ENCODE measurements around the gene CHDH.

DNA sequence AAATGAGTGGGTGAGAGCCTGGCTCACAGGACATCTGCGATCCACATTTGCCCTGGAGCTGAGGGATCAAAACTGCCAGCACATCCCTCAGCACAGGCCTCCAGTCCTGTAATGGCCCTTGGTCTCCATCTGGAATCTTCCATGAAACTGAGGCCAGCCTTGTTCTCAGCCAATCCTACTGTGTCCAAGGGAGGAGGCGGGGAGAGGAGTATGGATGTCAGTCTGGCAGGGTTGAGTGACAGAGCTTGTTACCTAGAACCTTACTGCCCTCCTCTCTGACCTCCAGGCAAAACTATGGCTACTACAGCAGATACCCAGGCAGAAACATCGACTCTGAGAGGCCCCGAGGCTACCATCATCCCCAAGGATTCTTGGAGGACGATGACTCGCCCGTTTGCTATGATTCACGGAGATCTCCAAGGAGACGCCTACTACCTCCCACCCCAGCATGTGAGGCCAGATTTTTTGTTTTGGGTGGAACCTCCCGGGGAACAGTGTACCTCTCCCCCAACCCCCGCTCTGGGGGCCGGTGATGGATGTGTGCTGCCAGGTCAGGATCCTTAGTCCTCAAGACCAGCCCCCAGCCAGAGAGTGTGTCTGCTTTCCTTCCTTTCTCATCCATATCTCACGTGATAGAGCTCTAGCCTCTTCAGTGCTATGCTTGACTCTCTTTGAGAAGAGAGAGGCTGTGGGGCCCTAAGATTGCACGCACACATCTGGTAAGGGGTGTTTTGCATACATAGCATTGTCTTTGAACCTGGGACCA lies 41.3 kb downstream of the CHDH start:
- no peak for TF ChIP-seq ZNF174 (tag by site-specific recombination; IDR thresholded peaks at IDR 0.05)
- no peak for TF ChIP-seq RBAK (tag by site-specific recombination; IDR thresholded peaks at IDR 0.05)

All from HEK293 (cell line).